ENCODE measurements around the gene STXBP5. TPM values are rescaled to one million over a fixed set of nuclear protein-coding genes. Genes with fewer than 3 reads are reported as not detected.

STXBP5 gene
- polyA plus RNA-seq, 1 donor (not counting 4 experiments of a cell fraction or from before 2014, with no cell fraction given), result 19.4 TPM

GRCh38 chr6:147218797-147219196 is 14.6 kb downstream of the STXBP5 start:
- Histone ChIP-seq H3K4me2 (ENCODE audit: control insufficient read depth, extremely low read depth, insufficient read depth, low read depth, low read length) (no peak overlapping the region), H3K27ac (ENCODE audit: control insufficient read depth, insufficient read depth, low read length) (no peak overlapping the region), H2AFZ (ENCODE audit: control insufficient read depth, low read length) (no peak overlapping the region), H3K36me3 (ENCODE audit: control insufficient read depth in 2 of 2, extremely low read depth in 1 of 2, insufficient read depth in 2 of 2, low read length in 2 of 2) (peaks cover 2 to 4% of the 10 kb centered on the region in 2 experiments), H3K9me3 (ENCODE audit: control insufficient read depth, low read depth, low read length) (no peaks in the 10 kb centered on the region), H3K79me2 (ENCODE audit: control insufficient read depth, insufficient read depth, low read length) (peaks cover 23% of the 10 kb centered on the region), H3K27me3 (ENCODE audit: control insufficient read depth, extremely low read depth, insufficient read depth, low read length) (no peaks in the 10 kb centered on the region), H4K20me1 (ENCODE audit: control insufficient read depth, extremely low read depth, insufficient read depth, low read length) (no peaks in the 10 kb centered on the region), H3K4me1 (ENCODE audit: control insufficient read depth, extremely low read depth, insufficient read depth, low read length) (peaks cover 2% of the 10 kb centered on the region), H3K9me1 (ENCODE audit: control insufficient read depth, extremely low read depth, insufficient read depth, low read length) (no peaks in the 10 kb centered on the region), H3K4me3 (ENCODE audit: control insufficient read depth in 2 of 3, extremely low read depth in 1 of 3, insufficient read depth in 2 of 3, low read depth in 1 of 3, low read length in 3 of 3) (no peak overlapping the region), H3K9ac (ENCODE audit: control insufficient read depth, extremely low read depth, insufficient read depth, low read length) (no peak overlapping the region)
- no peak for FAIRE-seq
- TF ChIP-seq CTCF (optimal IDR thresholded peaks at IDR 0.05 in 1 of 3, IDR thresholded peaks at IDR 0.05 in 1 of 3, conservative IDR thresholded peaks at IDR 0.05 in 1 of 3; ENCODE audit: extremely low read depth in 1 of 3, insufficient read depth in 2 of 3, low read length in 3 of 3) (no peak), EZH2 (IDR thresholded peaks at IDR 0.05; ENCODE audit: low read length) (no peak)
- no peak for DNase-seq (ENCODE audit: low read depth, low spot score)
- dilution Hi-C loops (cut with MboI; ENCODE audit: extremely low pct_ligation_motif_present, low sequenced_read_pairs), result no loop called here

- Histone ChIP-seq H3K9ac (ENCODE audit: control insufficient read depth, extremely low read depth, insufficient read depth, low read length) (no peak overlapping the region), H3K27me3 (ENCODE audit: control insufficient read depth, extremely low read depth, insufficient read depth, low read length) (no peaks in the 10 kb centered on the region), H2AFZ (ENCODE audit: control insufficient read depth, low read length) (no peak overlapping the region), H3K4me2 (ENCODE audit: control insufficient read depth, extremely low read depth, insufficient read depth, low read depth, low read length) (no peak overlapping the region), H3K27ac (ENCODE audit: control insufficient read depth, insufficient read depth, low read length) (no peak overlapping the region), H3K79me2 (ENCODE audit: control insufficient read depth, insufficient read depth, low read length) (peaks cover 24% of the 10 kb centered on the region), H3K36me3 (ENCODE audit: control insufficient read depth in 2 of 2, extremely low read depth in 1 of 2, insufficient read depth in 2 of 2, low read length in 2 of 2) (peaks cover 2 to 4% of the 10 kb centered on the region in 2 experiments), H3K4me3 (ENCODE audit: control insufficient read depth in 2 of 3, extremely low read depth in 1 of 3, insufficient read depth in 2 of 3, low read depth in 1 of 3, low read length in 3 of 3) (no peak overlapping the region), H3K9me1 (ENCODE audit: control insufficient read depth, extremely low read depth, insufficient read depth, low read length) (no peaks in the 10 kb centered on the region), H3K9me3 (ENCODE audit: control insufficient read depth, low read depth, low read length) (no peaks in the 10 kb centered on the region), H3K4me1 (ENCODE audit: control insufficient read depth, extremely low read depth, insufficient read depth, low read length) (no peaks in the 10 kb centered on the region), H4K20me1 (ENCODE audit: control insufficient read depth, extremely low read depth, insufficient read depth, low read length) (no peaks in the 10 kb centered on the region)
- TF ChIP-seq EZH2 (IDR thresholded peaks at IDR 0.05; ENCODE audit: low read length) (no peak), CTCF (optimal IDR thresholded peaks at IDR 0.05 in 1 of 3, IDR thresholded peaks at IDR 0.05 in 1 of 3, conservative IDR thresholded peaks at IDR 0.05 in 1 of 3; ENCODE audit: extremely low read depth in 1 of 3, insufficient read depth in 2 of 3, low read length in 3 of 3) (no peak)
- no peak for FAIRE-seq
- dilution Hi-C loops (cut with MboI; ENCODE audit: extremely low pct_ligation_motif_present, low sequenced_read_pairs), result no loop called here
- no peak for DNase-seq (ENCODE audit: low read depth, low spot score)
These were observed 15.2 kb downstream of the STXBP5 start for GRCh38 chr6:147219463-147219862.
